ENCODE measurements around the gene HLCS. TPM values are rescaled to one million over a fixed set of nuclear protein-coding genes. Genes with fewer than 3 reads are reported as not detected.
A peak's percentile ranks its signal among the peaks of the same experiment; 100 is the strongest.

Gene HLCS
- polyA plus RNA-seq, 1 of the 3 experiments (the other 2 are of a cell fraction): 13.0 TPM

DNA sequence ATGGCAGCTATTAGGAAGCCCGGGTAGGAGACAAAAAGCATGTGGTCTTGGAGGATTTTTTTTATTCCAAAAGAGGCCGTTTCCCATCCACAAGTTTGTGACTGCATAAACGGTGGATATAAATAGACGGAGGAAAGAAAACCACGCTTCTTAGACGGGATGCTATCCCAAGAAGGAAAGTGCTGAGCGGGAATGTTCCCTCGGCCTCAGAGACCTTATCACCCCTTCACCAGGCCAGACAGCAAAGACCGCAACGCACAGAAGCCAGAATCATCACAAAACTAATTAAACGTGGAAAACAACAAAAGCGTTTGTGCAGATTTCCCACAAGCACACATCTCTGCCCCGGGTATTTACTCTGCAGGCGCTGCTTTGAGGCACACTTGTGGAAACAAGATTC is 43.2 kb downstream of the HLCS start:
- TF ChIP-seq TEAD4 (IDR thresholded peaks at IDR 0.05; ENCODE audit: borderline replicate concordance, insufficient read depth): no peak
- TF ChIP-seq RFX5 (IDR thresholded peaks at IDR 0.05; ENCODE audit: low read length): no peak
- no peak for TF ChIP-seq FOXJ3 (CRISPR knock-in tag; IDR thresholded peaks at IDR 0.05)
- TF ChIP-seq, protein P1, sequence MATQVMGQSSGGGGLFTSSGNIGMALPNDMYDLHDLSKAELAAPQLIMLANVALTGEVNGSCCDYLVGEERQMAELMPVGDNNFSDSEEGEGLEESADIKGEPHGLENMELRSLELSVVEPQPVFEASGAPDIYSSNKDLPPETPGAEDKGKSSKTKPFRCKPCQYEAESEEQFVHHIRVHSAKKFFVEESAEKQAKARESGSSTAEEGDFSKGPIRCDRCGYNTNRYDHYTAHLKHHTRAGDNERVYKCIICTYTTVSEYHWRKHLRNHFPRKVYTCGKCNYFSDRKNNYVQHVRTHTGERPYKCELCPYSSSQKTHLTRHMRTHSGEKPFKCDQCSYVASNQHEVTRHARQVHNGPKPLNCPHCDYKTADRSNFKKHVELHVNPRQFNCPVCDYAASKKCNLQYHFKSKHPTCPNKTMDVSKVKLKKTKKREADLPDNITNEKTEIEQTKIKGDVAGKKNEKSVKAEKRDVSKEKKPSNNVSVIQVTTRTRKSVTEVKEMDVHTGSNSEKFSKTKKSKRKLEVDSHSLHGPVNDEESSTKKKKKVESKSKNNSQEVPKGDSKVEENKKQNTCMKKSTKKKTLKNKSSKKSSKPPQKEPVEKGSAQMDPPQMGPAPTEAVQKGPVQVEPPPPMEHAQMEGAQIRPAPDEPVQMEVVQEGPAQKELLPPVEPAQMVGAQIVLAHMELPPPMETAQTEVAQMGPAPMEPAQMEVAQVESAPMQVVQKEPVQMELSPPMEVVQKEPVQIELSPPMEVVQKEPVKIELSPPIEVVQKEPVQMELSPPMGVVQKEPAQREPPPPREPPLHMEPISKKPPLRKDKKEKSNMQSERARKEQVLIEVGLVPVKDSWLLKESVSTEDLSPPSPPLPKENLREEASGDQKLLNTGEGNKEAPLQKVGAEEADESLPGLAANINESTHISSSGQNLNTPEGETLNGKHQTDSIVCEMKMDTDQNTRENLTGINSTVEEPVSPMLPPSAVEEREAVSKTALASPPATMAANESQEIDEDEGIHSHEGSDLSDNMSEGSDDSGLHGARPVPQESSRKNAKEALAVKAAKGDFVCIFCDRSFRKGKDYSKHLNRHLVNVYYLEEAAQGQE (IDR thresholded peaks at IDR 0.05; ENCODE audit: low read depth, low read length): no peak
- TF ChIP-seq RAD21 (IDR thresholded peaks at IDR 0.05; ENCODE audit: low read length): no peak
- TF ChIP-seq YY1 (IDR thresholded peaks at IDR 0.05; ENCODE audit: low read depth): no peak
- TF ChIP-seq MEF2A (IDR thresholded peaks at IDR 0.05; ENCODE audit: borderline replicate concordance, low read depth): no peak
- TF ChIP-seq RCOR1 (IDR thresholded peaks at IDR 0.05; ENCODE audit: low read length): no peak
- no peak for TF ChIP-seq NRF1 (IDR thresholded peaks at IDR 0.05; ENCODE audit: low read depth, low read length)
- no peak for TF ChIP-seq TCF12 (IDR thresholded peaks at IDR 0.05)
- no peak for TF ChIP-seq EZH2phosphoT487 (IDR thresholded peaks at IDR 0.05; ENCODE audit: borderline replicate concordance, low read depth)
- TF ChIP-seq SIN3A (IDR thresholded peaks at IDR 0.05; ENCODE audit: borderline replicate concordance, low read depth, low read length): no peak
- TF ChIP-seq, protein P2, sequence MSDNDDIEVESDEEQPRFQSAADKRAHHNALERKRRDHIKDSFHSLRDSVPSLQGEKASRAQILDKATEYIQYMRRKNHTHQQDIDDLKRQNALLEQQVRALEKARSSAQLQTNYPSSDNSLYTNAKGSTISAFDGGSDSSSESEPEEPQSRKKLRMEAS (IDR thresholded peaks at IDR 0.05; ENCODE audit: low read depth): no peak
- TF ChIP-seq TAF1 (IDR thresholded peaks at IDR 0.05; ENCODE audit: borderline replicate concordance, low read depth, low read length): no peak
- TF ChIP-seq GATA2 (CRISPR knock-in tag; IDR thresholded peaks at IDR 0.05): no peak
- TF ChIP-seq, protein P3, sequence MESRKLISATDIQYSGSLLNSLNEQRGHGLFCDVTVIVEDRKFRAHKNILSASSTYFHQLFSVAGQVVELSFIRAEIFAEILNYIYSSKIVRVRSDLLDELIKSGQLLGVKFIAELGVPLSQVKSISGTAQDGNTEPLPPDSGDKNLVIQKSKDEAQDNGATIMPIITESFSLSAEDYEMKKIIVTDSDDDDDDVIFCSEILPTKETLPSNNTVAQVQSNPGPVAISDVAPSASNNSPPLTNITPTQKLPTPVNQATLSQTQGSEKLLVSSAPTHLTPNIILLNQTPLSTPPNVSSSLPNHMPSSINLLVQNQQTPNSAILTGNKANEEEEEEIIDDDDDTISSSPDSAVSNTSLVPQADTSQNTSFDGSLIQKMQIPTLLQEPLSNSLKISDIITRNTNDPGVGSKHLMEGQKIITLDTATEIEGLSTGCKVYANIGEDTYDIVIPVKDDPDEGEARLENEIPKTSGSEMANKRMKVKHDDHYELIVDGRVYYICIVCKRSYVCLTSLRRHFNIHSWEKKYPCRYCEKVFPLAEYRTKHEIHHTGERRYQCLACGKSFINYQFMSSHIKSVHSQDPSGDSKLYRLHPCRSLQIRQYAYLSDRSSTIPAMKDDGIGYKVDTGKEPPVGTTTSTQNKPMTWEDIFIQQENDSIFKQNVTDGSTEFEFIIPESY (IDR thresholded peaks at IDR 0.05; ENCODE audit: borderline replicate concordance, low read depth): no peak
- TF ChIP-seq, protein P4, sequence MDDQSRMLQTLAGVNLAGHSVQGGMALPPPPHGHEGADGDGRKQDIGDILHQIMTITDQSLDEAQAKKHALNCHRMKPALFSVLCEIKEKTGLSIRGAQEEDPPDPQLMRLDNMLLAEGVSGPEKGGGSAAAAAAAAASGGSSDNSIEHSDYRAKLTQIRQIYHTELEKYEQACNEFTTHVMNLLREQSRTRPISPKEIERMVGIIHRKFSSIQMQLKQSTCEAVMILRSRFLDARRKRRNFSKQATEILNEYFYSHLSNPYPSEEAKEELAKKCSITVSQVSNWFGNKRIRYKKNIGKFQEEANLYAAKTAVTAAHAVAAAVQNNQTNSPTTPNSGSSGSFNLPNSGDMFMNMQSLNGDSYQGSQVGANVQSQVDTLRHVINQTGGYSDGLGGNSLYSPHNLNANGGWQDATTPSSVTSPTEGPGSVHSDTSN (IDR thresholded peaks at IDR 0.05): no peak
- H3K4me1 ChIP-seq (ENCODE audit: control insufficient read depth in 1 of 2, insufficient read depth in 2 of 2, low read depth in 1 of 2, low read length in 1 of 2): peaks cover 4 to 12% of the 10 kb centered on the region in 2 experiments; a peak in 2 of 4 replicates
- no peak overlapping the region for H3K9ac ChIP-seq
- ChIA-PET CTCF (interaction anchor here (1.3 to 3.8 kb wide), 3 partner anchors 20 to 292 kb away, joined by 3 to 20 read pairs (median 4); no protein-coding TSS in a partner anchor), POLR2A (no interaction called here)
- H3F3A ChIP-seq (replicated peaks; ENCODE audit: insufficient read depth): peaks cover 9% of the 10 kb centered on the region
- peak; percentile 54 for DNase-seq
- no peak overlapping the region for H3K4me2 ChIP-seq
- 70% methylated on average over 14 of the region's 14 CpGs for WGBS (ENCODE audit: low lambda C conversion rate)
- H3K4me3 ChIP-seq (ENCODE audit: low read depth in 2 of 2, low read length in 1 of 2): no peak overlapping the region
- H3K9me3 ChIP-seq: no peaks in the 10 kb centered on the region
- H4K20me1 ChIP-seq (ENCODE audit: insufficient read depth): no peaks in the 10 kb centered on the region; the same call in 1 of the 2 replicates
- H3K36me3 ChIP-seq (replicated peaks in 1 of 2; ENCODE audit: control insufficient read depth in 1 of 2, insufficient read depth in 2 of 2, low read length in 1 of 2): peaks cover 0 to 12% of the 10 kb centered on the region in 2 experiments
- no peaks in the 10 kb centered on the region for H3K9me2 ChIP-seq
- 0 out of 4 replicates have a peak overlapping the region, but pooled peaks of 1 of the 2 experiments have one; percentile 25 for H3K27ac ChIP-seq (ENCODE audit: low read depth in 2 of 2, low read length in 1 of 2)
- peaks cover 3% of the 10 kb centered on the region; the same call in 1 of the 2 replicates for H3K79me2 ChIP-seq (ENCODE audit: insufficient read depth)
- no peak overlapping the region for H2AFZ ChIP-seq (ENCODE audit: low read depth)
- no peaks in the 10 kb centered on the region for H3K27me3 ChIP-seq (ENCODE audit: insufficient read depth)
